Measurements from ENCODE around the gene SLC66A2. TPM values are rescaled to one million over a fixed set of nuclear protein-coding genes. Genes with fewer than 3 reads are reported as not detected.

Gene SLC66A2
- total RNA-seq, 1 donor from 2014 or later: 85.9 TPM

DNA sequence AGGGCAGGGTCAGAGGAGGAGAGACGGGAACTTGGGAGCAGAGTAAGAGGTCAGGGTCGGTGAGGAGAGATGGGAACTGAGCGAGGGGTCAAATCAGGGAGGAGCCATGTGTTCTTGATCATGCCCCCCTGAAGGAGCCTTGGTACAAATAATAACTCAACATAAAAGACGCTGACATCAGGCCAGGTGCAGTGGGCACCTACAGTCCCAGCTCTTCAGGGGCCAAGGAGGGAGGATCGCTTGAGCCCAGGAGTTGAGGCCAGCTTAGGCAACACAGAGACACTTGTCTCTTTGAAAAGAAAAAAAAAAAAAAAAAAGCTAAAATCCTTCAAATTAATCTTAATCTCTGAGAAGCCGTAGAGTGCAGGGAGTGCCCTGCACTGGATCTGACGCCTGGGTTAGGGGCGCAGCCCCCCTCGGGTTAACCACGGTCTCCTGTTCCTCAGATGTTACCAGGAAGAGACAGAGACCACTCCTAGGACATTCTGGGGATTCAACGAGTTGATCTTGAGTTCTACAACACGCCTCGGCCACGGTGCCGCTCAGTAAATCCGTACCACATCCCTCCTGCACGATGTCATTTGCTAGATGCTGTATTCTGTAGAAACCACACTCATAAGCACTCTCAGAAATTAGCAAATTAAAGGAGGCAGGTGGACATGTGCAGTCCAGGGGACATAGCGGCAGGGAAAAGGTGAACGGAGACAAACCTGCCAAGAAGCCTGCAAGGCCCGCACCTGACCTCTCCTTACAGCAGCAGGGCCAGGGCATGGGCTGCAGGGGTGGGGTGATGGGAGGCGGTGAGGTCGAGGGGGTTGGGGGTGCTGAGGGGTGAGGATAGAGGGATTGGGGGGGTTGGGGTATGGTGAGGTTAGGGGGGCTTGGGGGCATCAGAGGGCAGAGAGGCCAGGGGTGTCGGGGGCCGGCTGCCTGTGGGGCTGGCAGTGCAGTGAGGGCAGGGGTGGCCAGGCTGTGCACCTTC is 29.2 kb downstream of the SLC66A2 start:
- DNase-seq (ENCODE audit: low spot score): no peak

DNA sequence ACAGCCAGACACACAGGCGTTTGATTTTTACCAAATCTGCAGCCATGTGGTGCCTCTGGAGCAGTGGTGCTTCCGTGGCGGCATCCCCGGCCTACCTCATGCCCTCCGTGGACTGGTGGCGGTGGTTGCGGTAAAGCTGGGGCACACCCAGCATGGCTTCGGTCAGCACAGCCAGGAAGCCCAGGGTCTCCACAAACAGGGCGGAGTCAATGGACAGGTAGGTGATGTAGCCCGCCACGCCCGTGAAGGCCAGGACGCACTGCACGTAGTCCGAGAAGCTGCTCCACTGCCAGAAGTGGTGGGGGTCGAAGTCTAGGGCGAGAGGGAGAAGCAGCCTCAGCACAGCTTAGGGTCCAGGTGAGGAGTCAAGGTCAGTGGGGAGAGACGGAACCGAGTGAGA is 32.4 kb downstream of the SLC66A2 start:
- DNase-seq (ENCODE audit: low spot score): peak; percentile 60

DNA sequence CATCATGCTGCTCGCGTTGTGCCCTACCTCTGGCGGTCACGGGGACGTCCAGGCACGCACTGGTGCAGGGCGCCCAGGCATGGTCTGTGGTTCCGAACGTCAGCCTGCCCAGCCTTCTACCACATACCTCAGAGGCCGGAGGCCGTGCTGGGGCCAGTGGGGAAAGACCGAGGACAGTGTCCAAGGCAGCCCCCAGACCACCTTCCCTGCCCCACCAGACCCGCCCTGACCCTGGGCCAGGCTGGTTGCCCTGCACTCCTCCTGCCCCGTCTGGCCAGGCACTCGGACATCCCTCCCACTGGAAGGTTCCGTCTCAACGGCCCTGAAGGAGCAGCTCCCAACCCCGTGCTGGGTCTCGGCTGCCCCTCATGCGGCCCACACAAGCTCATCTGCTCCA is 32.8 kb downstream of the SLC66A2 start:
- peak; percentile 83 for DNase-seq (ENCODE audit: low spot score)

DNA sequence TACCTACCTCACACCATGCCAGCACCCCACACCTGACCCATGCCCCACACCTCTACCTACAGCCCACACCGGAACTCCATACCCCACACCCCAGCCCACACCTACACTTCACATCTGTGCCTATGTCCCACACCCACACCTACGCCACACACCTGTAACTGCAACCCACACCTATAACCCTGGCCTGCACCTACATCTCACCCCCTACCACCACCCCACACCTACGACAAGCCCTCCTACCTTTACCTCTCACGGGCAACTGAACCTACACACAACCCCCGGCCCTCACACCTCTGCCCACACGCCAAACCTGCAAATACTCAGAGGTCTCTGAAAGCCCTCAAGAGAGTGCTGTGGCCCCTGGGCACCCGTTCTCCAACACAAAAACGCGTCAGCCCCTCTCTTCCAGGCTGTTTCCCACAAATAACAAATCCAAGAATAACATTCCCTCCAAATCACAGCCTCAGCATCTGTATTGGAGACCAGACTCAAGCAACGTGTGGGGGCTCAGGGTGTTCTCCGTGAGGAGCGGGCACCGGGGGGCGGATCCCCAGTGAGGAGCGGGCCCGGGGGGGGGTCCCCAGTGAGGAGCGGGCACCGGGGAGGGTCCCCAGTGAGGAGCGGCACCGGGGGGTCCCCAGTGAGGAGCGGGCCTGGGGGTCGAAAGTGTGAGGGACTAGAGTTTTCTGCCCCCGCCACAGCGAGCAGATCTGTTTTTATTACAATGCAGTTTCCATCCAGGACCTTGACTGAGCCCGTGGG is 33.4 kb downstream of the SLC66A2 start:
- peak; percentile 73 for DNase-seq (ENCODE audit: low spot score)

DNA sequence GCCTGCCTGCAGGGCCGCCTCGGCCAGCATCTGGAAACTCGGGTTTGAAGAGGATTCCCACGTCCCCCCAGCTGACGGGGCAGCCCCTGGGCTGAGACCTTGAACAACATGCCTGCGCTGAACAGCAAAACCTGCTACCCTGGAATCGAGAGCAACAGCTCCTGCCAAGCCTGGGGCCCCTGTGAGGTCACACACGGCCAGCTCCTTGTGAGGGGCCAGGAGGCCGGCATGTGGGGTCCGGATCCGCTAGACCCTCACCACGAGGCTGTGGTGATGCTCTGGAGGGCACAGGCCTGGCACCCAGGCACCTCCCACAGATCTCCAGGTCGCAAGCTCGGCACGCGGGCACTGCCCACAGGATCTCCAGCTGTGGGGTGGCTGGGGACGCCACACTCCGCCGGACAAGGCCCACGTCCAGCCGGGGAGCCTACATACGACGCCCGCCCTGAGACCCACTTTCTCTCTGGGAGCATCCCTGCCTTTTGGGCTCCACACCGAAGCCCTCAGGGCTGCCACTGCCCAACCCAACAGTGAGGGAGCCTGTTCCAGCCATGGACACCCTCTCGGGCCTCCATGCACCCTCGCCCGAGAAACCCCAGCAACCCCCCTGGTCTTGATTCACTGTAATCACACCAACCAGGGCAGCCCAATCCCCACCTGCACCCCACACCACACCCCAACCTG is 34.1 kb downstream of the SLC66A2 start:
- peak; percentile 77 for DNase-seq (ENCODE audit: low spot score)

DNA sequence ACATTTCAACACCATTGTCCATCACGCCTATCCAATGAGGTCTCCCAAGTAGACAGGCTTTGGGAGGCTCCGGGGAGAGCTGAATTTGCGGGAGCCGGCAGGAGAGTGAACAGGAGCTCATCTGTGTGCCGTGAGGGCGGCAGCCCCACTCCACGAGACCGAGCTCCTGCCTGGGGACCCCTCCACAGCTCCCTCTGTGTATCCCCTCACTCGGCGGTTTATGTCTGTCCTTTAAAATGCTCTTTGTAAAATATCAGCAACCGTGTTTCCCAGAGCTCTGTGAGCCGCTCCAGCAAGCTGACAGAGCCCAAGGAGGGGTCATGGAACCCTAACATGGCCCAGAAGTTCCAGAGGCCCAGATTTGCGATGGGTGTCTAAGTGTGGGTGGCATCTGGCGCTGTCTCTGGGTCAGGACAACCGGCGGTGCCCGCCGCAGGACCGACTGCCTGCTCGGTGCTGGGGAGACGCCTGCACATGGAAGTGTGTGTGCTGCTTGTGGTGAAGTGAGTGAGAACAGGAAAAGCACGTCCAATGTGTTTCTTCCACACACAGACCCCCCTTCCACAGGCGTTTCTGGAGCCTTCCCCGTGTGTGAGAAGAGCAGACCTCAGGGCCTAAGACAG is 34.8 kb downstream of the SLC66A2 start:
- peak; percentile 53 for DNase-seq (ENCODE audit: low spot score)

DNA sequence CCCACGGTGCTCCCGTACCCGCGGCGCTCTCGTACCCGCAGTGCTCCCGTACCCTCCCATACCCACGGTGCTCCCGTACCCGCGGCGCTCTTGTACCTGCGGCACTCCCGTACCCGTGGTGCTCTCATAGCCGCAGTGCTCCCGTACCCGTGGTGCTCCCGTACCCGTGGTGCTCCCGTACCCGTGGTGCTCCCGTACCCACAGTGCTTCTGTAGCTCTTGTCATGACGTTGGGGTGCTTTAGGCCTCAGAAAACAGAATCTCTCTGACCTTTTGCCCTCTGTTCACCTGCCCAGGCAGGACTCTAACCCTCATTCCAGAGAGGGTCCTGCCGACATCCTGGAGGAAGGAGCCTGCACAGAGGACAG is 35.3 kb downstream of the SLC66A2 start:
- DNase-seq (ENCODE audit: low spot score): no peak

DNA sequence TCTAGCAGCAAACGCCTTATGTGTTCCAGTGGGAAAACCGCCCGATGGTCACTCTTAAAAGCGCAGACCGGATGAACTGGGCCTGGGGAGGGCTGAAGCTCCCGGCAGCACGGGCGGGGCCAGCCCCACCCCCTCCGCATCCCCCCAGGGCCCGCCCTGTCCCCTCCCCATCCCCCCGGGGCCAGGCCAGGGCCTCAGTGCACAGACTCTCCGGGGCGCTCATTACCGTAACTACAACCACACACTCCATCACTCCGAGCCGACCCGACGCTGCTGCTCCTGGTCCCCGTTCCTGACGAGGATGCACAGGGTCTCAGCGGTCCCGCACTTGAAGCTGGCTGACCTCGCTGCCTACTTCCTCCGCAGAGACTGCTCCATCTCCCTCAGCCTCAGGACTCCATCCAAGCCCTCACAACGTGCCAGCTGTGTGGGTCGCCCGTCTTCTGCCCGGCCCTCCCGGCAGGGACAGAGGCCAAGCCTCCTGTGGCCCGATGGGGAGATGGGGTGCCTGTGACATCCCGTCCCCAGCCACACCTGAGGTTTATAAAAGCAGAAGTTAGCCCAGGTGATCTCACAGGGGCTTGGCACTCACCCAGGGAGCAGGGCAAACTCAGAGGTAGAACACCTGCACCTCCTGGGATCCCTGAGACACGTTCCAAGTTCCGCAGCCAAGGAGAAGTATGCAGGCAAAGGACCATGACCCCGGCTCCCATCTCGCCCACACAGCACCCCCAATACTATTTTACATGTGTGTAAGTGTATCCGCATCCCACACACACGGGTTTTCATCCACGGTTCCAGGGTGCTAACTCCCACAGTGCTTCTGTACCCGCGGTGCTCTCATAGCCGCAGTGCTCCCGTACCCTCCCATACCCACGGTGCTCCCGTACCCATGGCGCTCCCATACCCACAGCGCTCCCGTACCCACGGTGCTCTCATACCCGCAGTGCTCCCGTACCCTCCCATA is 36.0 kb downstream of the SLC66A2 start:
- peak; percentile 88 for DNase-seq (ENCODE audit: low spot score)

DNA sequence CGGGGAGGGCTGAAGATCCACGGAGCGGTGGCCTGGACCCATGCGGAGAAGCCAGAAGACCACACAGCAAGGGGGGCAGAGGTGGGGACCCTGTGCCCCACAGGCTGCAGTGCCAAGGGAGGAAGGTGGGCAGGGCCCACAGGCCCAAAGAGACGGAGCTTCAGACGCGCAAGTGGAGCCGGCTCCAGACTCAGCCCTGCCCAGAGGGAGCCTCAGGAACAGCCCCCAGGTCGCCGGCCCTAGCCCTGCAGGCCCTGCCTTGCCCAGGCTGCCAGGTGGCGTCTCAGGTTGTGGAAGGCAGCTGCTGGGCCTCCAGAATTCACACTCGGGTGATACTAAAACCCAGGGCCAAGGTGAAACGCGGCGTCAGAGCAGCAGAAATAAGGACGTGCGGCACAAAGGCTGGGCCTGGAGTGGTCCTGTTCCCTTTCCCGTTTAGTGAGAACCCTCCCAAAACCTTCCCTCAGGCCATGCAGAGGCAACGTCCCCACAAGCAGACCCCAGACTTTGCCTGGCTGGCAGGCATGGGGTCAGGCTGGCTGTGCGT is 36.8 kb downstream of the SLC66A2 start:
- no peak for DNase-seq (ENCODE audit: low spot score)

DNA sequence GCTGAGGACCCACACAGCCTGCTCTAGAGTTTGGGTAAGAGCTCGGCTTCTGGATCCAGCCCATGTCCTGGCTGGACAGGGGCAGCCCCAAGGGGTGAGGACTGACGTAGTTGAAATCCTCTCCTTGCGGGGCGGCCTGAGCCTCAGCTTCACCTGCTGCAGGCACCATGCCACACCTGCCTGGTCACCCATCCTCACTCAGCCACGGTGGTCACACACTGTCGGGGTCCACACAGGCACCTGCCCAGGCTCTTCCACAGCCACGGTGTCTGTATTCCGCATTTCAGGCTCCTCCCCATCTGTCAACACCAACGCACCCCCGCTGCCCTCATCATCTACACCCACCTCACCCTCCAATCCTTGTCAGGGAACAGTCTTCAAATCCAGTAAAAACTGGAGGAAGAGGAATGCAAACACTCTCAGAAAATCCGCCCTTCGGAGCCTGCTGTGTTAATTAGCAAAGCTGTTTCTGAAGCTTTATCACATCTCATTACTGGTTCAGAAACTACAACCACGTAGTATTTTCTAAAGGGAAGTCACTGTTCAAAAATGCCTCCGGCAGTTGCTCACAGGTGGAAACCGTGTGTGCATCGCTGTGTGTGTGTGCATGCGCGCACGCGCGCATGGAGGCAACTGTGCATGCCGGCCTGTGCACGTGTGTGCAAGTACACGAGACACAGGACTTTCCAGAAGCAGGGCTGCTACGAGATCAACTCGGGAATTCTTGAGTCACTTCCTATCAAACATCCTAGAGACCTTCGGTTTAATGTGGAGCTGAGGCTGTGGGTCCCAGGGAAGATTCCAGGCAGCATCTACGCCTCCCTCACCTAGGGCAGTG is 38.2 kb downstream of the SLC66A2 start:
- DNase-seq (ENCODE audit: low spot score): peak; percentile 80

DNA sequence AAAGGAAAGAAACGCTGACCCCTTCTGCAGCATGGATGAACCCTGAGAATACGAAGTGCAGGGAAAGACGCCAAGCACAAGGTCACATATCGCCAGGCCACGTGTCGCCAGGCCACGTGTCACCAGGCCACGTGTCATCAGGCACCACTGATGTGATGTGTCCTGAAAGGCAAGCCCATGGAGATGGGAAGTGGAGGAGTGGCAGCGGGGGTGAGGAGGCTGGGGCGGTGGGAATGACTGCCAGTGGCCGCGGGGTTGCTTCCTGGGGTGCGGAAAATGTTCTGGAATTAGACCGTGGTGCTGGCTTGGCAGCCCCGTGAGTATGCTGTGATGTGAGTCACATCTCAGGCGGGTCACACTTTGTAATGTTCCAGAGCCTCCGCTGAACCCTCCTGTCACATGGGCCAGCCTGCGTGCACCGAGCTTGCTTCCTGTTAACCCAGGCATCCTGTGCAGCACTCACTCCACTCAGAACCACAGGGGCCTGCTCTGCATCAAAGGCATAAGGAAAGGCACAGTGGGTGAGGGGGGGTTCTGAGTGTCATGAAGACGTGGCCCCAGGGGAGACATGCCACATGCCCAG is 39.0 kb downstream of the SLC66A2 start:
- peak; percentile 60 for DNase-seq (ENCODE audit: low spot score)

DNA sequence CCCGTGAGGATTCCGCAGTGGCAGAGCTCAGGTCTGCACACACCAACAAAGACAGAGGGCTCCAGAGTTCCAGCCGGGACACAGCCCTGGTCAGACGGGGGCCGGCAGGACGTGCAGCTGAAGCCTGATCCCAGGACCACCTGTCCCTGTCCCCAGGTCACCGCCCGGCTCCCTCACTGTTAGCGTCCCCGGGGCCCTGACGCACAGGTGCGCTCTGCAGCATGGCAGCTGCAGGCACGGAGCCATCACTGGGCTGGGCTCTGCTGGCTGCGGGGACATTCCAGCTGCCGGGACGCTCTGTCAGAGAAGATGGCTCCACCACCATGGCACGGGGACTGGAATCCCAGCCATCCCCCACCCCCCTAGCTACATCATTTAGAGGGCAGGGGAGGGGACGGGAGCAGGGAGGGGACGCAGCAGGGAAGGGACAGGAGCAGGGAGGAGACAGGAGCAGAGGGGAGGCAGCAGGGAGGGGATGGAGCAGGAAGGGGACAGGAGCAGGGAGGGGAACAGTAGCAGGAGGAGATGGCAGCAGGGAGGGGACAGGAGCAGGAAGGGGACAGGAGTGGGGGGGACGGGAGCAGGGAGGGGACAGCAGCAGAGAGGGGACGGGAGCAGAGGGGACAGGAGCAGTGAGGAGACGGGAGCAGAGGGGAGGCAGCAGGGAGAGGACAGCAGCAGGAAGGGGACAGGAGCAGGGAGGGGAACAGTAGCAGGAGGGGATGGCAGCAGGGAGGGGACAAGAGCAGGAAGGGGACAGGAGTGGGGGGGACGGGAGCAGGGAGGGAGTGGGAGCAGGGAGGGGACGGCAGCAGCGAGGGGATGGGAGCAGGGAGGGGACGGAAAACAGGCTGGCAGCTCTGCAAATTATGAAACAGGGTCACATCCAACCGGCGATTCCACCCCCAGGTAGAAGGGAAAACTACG is 39.8 kb downstream of the SLC66A2 start:
- DNase-seq (ENCODE audit: low spot score): peak; percentile 87

DNA sequence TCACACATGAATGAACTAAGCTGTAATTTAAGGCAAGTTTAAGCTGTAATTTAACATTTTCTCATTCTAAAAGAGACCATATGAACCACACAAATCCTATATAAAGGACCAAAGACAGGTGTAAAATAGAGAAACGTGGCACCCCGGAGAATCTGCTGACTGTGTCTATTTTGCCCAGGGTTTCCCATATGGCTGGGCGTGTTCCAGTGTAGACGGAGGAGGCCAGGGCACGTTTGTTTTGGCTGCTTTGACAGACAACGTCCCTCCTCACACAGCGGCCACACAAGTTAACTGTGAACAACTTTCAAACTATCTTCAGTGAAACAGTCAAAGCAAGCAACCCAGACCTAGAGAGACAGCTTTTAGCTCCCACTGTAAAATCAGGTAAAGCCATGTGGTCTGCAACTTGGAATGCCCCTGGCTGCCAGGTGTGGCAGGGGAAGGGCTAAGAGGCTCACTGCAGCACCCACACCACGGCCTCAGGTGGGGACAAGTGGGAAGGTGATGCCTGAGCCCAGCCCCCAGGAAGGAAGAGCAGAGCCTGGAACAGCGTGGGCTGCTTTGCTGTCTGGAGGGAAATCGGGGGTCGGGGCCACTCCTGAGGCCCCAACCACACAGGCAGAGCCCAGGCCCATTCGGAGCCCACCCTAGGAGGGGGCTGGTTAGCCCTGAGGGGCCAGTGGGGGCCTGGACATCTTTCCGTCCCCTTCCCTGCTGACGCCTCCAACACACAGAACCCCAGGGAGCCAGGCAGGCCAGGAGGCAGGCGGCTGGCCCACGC is 40.7 kb downstream of the SLC66A2 start:
- no peak for DNase-seq (ENCODE audit: low spot score)

DNA sequence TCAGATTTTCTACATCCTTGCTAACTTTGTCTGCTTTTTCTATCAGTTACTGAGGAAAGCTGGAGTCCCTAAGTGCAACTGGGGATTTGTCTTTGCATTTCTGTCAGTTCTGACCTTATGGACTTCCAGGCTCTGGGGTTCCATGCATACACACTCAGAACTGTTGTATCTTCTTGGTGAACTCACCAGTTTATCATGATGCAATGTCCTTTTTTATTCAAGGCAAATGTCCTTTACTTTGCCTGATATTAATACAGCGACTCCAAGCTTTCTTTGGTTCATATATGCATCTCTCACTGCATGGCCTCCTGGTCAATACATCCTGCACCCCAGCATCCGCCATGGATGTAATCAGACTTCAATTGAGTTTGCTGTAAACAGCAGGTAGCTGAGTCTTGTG is 44.7 kb downstream of the SLC66A2 start:
- no peak for DNase-seq (ENCODE audit: low spot score)

DNA sequence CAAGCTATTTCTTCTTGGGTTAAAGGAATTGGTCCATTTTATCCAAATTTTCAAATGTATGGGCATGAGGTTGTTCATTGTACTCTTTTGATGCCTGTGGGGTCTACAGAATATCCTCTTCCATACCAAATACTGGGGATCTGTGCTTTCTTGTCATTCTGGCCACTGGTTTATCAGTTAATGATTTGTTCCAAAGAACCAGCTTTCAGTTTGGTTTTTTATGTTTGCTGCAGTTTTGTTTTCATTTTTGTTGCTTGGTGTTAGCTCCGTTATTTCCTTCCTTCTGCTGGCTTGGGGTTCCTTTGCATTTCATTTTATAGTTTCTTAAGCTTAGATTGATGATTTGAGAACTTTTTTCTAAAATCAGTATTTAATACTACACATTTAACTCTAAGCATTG is 45.5 kb downstream of the SLC66A2 start:
- no peak for DNase-seq (ENCODE audit: low spot score)

DNA sequence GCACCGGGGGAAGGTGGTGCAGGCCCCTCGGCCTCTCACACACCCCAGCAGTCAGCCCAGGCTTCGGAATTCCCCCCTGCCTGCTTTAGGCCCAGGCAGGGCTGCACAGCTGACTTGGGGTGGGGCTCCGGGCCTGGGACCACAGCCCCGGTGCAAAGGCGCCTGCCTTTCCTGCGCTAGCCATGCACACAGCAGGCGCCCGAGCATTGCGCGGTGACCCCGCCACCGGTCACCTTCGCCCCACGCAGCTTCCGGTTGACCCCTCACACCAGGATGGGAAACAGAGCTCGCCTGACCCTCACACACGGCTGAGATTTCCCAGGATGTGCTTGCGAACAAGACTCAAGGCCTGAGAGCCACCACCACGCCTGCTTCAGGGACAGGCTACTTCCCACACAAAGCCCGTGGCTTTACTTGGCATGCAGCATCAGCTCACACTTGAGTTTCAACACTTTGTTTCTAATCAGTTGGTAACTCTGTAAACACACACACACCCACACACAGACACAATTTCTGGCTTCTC is 46.0 kb downstream of the SLC66A2 start:
- DNase-seq (ENCODE audit: low spot score): peak; percentile 85

Measured in mesenteric fat pad (tissue), 1 donor.